HepG2 (cell line): Measurements from ENCODE around the gene EVA1A. TPM values are rescaled to one million over a fixed set of nuclear protein-coding genes. Genes with fewer than 3 reads are reported as not detected.
A peak's percentile ranks its signal among the peaks of the same experiment; 100 is the strongest.

Source experiments
- ATAC-seq: fragments of 200-7000 bp; cut with Tn5 transposase; 3 replicates; pipeline ENCODE4 v1.9.1; 2020; ENCODE audit warnings: mild to moderate bottlenecking, moderate library complexity
- BruUV-seq: library from RNA; stranded (reverse); fragments of 400-500 nt; replicated peaks from 2 replicates; lab custom pipeline; 2021; lab: Mats Ljungman, UMichigan
- CTCF ChIA-PET: fragments of 300-600 bp; formaldehyde crosslinking; extraction: SDS; loops from one replicate; lab custom pipeline; 2021; ENCODE audit warnings: low total read pairs, inconsistent platforms, low intra/inter-chr PET ratio; lab: Yijun Ruan, JAX
- POLR2A ChIA-PET: fragments of 350-600 bp; sonication (Branson Sonifier 250); formaldehyde crosslinking; loops from one replicate; lab custom pipeline; 2020; ENCODE audit warnings: antibody characterized with exemption, inconsistent platforms; lab: Yijun Ruan, JAX
- DNase-seq: peaks from one replicate; pipeline ENCODE4 v3.0.0-alpha.2; 2015; ENCODE audit warnings: low spot score
- FAIRE-seq: peaks from 3 replicates; lab custom pipeline; 2011; peaks lifted over from hg19 to GRCh38; lab: Jason Lieb, UNC
- H2AFZ ChIP-seq: one replicate; pipeline ENCODE4 v1.6.1; 2011; ENCODE audit warnings: low read length, inconsistent platforms
- H3K27ac ChIP-seq: fragments of 300-600 bp; 3 replicates; pipeline ENCODE4 v1.8.0; 2011; ENCODE audit warnings: mixed run types, mild to moderate bottlenecking, mixed read lengths, low read length, inconsistent platforms; ENCODE audit not compliant: insufficient read depth; ENCODE audit errors: extremely low read length
- H3K27me3 ChIP-seq, 2 experiments: fragments of 200-600 bp in 1 of 2; 2 replicates in 1 of 2; 3 replicates in 1 of 2; pipeline versions ENCODE4 v1.6.0 to v1.8.0; 2011; ENCODE audit warnings: low read length in 2 of 2, mild to moderate bottlenecking in 2 of 2, moderate library complexity in 2 of 2, inconsistent platforms in 1 of 2; ENCODE audit not compliant: insufficient read depth in 2 of 2, control insufficient read depth in 1 of 2
- H3K36me3 ChIP-seq, 2 experiments: fragments of 200-600 bp in 1 of 2; replicated peaks in 1 of 2; 2 replicates in 1 of 2; 3 replicates in 1 of 2; pipeline versions ENCODE4 v1.5.1 to v1.8.0; 2011; ENCODE audit warnings: low read length in 2 of 2, inconsistent platforms in 1 of 2; ENCODE audit not compliant: insufficient read depth in 2 of 2, control insufficient read depth in 1 of 2
- H3K4me1 ChIP-seq: 2 replicates; pipeline ENCODE4 v1.5.1; 2012; ENCODE audit warnings: low read length, inconsistent platforms; ENCODE audit not compliant: insufficient read depth
- H3K4me2 ChIP-seq: 2 replicates; pipeline ENCODE4 v1.6.0; 2011; ENCODE audit warnings: low read depth, low read length, inconsistent platforms
- H3K4me3 ChIP-seq, 3 experiments: fragments of 200-600 bp in 1 of 3; sonication (generic), shearing (Covaris generic) in 1 of 3; replicated peaks in 1 of 3; 2 replicates each; pipeline ENCODE4 v1.5.1; 2011 to 2016; ENCODE audit warnings: low read length in 3 of 3, inconsistent platforms in 2 of 3, low read depth in 2 of 3, mild to moderate bottlenecking in 2 of 3, control low read depth in 1 of 3, mixed read lengths in 1 of 3; ENCODE audit not compliant: insufficient read depth in 1 of 3
- H3K79me2 ChIP-seq: one replicate; pipeline ENCODE4 v1.6.1; 2011; ENCODE audit warnings: low read length, inconsistent platforms; ENCODE audit not compliant: insufficient read depth
- H3K9ac ChIP-seq: 2 replicates; pipeline ENCODE4 v1.6.0; 2011; ENCODE audit warnings: mild to moderate bottlenecking, low read depth, low read length, inconsistent platforms; ENCODE audit not compliant: insufficient read depth
- H3K9me3 ChIP-seq: 2 replicates; pipeline ENCODE4 v1.5.1; 2012; ENCODE audit warnings: mild to moderate bottlenecking, low read length
- H4K20me1 ChIP-seq: 2 replicates; pipeline ENCODE4 v1.6.0; 2011; ENCODE audit warnings: inconsistent platforms, mild to moderate bottlenecking, low read length, moderate library complexity; ENCODE audit not compliant: insufficient read depth
- CEBPB ChIP-seq: IDR thresholded peaks from 2 replicates; pipeline ENCODE4 v1.6.1; 2011; ENCODE audit warnings: low read depth, low read length, improper control_type of control experiment, borderline replicate concordance
- DNMT1 ChIP-seq: sonication (generic); formaldehyde crosslinking; IDR thresholded peaks from 2 replicates; pipeline ENCODE4 v1.5.1; 2020; ENCODE audit warnings: mild to moderate bottlenecking, missing genetic modification reagents
- GPN1 ChIP-seq: sonication (generic); formaldehyde crosslinking; IDR thresholded peaks from 2 replicates; pipeline ENCODE4 v1.5.1; 2020; ENCODE audit warnings: missing genetic modification reagents, borderline replicate concordance
- GZF1 ChIP-seq: sonication (generic); formaldehyde crosslinking; IDR thresholded peaks from 2 replicates; pipeline ENCODE4 v1.5.1; 2020; ENCODE audit warnings: mild to moderate bottlenecking, missing genetic modification reagents
- HNRNPH1 ChIP-seq: fragments of 200-400 bp; formaldehyde crosslinking; optimal IDR thresholded peaks from 2 replicates; pipeline ENCODE3; 2017; ENCODE audit warnings: mild to moderate bottlenecking, low read depth, low read length
- MAFF ChIP-seq: IDR thresholded peaks from 2 replicates; pipeline ENCODE4 v1.6.1; 2011; ENCODE audit warnings: low read depth, low read length, improper control_type of control experiment
- MBNL3 ChIP-seq: fragments of 250-450 bp; sonication (Bioruptor Pico); conservative IDR thresholded peaks from 2 replicates; pipeline ENCODE4 v1.8.0; 2022; ENCODE audit warnings: mild to moderate bottlenecking, inconsistent platforms
- MYNN ChIP-seq: sonication (generic); formaldehyde crosslinking; IDR thresholded peaks from 2 replicates; pipeline ENCODE4 v1.4.0; 2020; ENCODE audit warnings: mild to moderate bottlenecking, low read depth, missing genetic modification reagents
- SOX6 ChIP-seq, 2 experiments: fragments of 450-650 bp in 1 of 2; sonication (generic) in 1 of 2; formaldehyde crosslinking in 1 of 2; IDR thresholded peaks; 2 replicates each; pipeline versions ENCODE4 v1.4.0 to v1.6.1; 2017 to 2020; ENCODE audit warnings: antibody characterized with exemption in 1 of 2, mild to moderate bottlenecking in 1 of 2, missing genetic modification reagents in 1 of 2
- ZBTB21 ChIP-seq: sonication (generic); formaldehyde crosslinking; IDR thresholded peaks from 2 replicates; pipeline ENCODE4 v1.4.0; 2020; ENCODE audit warnings: missing genetic modification reagents
- ZNF230 ChIP-seq: sonication (generic); formaldehyde crosslinking; IDR thresholded peaks from 2 replicates; pipeline ENCODE4 v1.4.0; 2020; ENCODE audit warnings: mild to moderate bottlenecking, missing genetic modification reagents
- ZNF256 ChIP-seq: sonication (generic); formaldehyde crosslinking; conservative IDR thresholded peaks from 2 replicates; pipeline ENCODE4 v1.4.0; 2020; ENCODE audit warnings: missing genetic modification reagents
- WGBS: methylation state at CpG from one replicate; pipeline ENCODE4 v1.1.6; 2017; ENCODE audit warnings: low lambda C conversion rate; 5-methylcytosine and 5-hydroxymethylcytosine counted together
- in situ Hi-C: cut with HindIII; loops from 2 replicates; pipeline ENCODE4 v1.10.0; 2017; ENCODE audit warnings: low pct_unique_long_range_greater_than_20kb; ENCODE audit not compliant: extremely low pct_ligation_motif_present
- intact Hi-C: fragments of 100-400 bp; cut with micrococcal nuclease; formaldehyde crosslinking; loops from one replicate; pipeline ENCODE4 v1.10.0; 2022; ENCODE audit not compliant: unreplicated experiment
- polyA plus RNA-seq, 8 experiments: library from polyadenylated mRNA; depleted of rRNA in 3 of 8; stranded (reverse) in 7 of 8; unstranded in 1 of 8; fragments of >200 nt; fragmentation: Illumina TruSeq in 4 of 8; extraction: Trizol in 4 of 8; gene quantifications; 2 replicates each; pipeline versions ENCODE4 v1.2.1 to v1.2.3, GENCODE V29; 2011 to 2016; ENCODE audit warnings: low read depth in 4 of 8, missing spikeins in 1 of 8, mixed read lengths in 1 of 8; ENCODE audit not compliant: insufficient read depth in 1 of 8
- total RNA-seq, 5 experiments: library from RNA; depleted of rRNA; stranded (reverse); fragments of >200 nt; fragmentation: Illumina TruSeq; extraction: Trizol; gene quantifications; 2 replicates each; pipeline ENCODE4 v1.2.3, GENCODE V29; 2016; ENCODE audit warnings: low read depth in 1 of 5
- TF ChIP-seq, protein P1 (sequence below): sonication (generic); formaldehyde crosslinking; IDR thresholded peaks from 2 replicates; pipeline ENCODE4 v1.4.0; 2020; ENCODE audit warnings: missing genetic modification reagents
- TF ChIP-seq, protein P2 (sequence below): sonication (generic); formaldehyde crosslinking; conservative IDR thresholded peaks from 2 replicates; pipeline ENCODE4 v1.4.0; 2020; ENCODE audit warnings: missing genetic modification reagents

The EVA1A gene
- total and polyA plus RNA-seq, 2 of the 13 experiments (the other 11 are each of a cell fraction or from before 2014, with no cell fraction given) = 57.5 to 57.8 TPM

- TF ChIP-seq, protein P1, sequence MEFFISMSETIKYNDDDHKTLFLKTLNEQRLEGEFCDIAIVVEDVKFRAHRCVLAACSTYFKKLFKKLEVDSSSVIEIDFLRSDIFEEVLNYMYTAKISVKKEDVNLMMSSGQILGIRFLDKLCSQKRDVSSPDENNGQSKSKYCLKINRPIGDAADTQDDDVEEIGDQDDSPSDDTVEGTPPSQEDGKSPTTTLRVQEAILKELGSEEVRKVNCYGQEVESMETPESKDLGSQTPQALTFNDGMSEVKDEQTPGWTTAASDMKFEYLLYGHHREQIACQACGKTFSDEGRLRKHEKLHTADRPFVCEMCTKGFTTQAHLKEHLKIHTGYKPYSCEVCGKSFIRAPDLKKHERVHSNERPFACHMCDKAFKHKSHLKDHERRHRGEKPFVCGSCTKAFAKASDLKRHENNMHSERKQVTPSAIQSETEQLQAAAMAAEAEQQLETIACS (CRISPR knock-in tag) = no peak
- no peak for TF ChIP-seq MAFF
- TF ChIP-seq ZBTB21 (CRISPR knock-in tag) = no peak
- no peak for TF ChIP-seq DNMT1
- no peak for TF ChIP-seq GZF1 (CRISPR knock-in tag)
- TF ChIP-seq ZNF256 (CRISPR knock-in tag) = no peak
- no peak for TF ChIP-seq MBNL3
- no peak for TF ChIP-seq ZNF230 (CRISPR knock-in tag)
- TF ChIP-seq SOX6 (IDR thresholded peaks at IDR 0.05) = no peak
- no peak for TF ChIP-seq SOX6 (CRISPR knock-in tag; IDR thresholded peaks at IDR 0.05)
- no peak for TF ChIP-seq MYNN (CRISPR knock-in tag)
- no peak for TF ChIP-seq GPN1 (CRISPR knock-in tag)
- TF ChIP-seq HNRNPH1 = no peak
Measured at GRCh38 chr2:75604484-75604883, 43.7 kb upstream of the EVA1A start (continued).

GRCh38 chr2:75603477-75603876 is 42.7 kb upstream of the EVA1A start:
- no peak overlapping the region for H3K4me2 ChIP-seq
- no peaks in the 10 kb centered on the region for H3K36me3 ChIP-seq
- DNase-seq = no peak
- intact Hi-C loops (no loop called here), in situ Hi-C loops (loop anchor here (10.0 to 25.0 kb wide), 2 partner anchors 49 to 541 kb away; no protein-coding TSS in a partner anchor)
- FAIRE-seq = no peak
- no peak overlapping the region for H3K9ac ChIP-seq
- BruUV-seq = no TSS peak
- 0 out of 2 replicates have a peak, but pooled peaks have one; percentile 4 for TF ChIP-seq CEBPB
- TF ChIP-seq, protein P2, sequence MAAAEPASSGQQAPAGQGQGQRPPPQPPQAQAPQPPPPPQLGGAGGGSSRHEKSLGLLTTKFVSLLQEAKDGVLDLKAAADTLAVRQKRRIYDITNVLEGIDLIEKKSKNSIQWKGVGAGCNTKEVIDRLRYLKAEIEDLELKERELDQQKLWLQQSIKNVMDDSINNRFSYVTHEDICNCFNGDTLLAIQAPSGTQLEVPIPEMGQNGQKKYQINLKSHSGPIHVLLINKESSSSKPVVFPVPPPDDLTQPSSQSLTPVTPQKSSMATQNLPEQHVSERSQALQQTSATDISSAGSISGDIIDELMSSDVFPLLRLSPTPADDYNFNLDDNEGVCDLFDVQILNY = no peak
- ATAC-seq = no peak
- H3K27me3 ChIP-seq = no peaks in the 10 kb centered on the region; a peak in 1 of 5 replicates
- H3K27ac ChIP-seq = no peak overlapping the region
- WGBS = 100% methylated on average over 1 of the region's 1 CpG
- no peaks in the 10 kb centered on the region for H3K79me2 ChIP-seq
- no peaks in the 10 kb centered on the region for H3K9me3 ChIP-seq
- ChIA-PET POLR2A (interaction anchor here (1.2 to 1.4 kb wide), 2 partner anchors 32 to 80 kb away, joined by 3 read pairs; no protein-coding TSS in a partner anchor), CTCF (no interaction called here)
- H4K20me1 ChIP-seq = no peaks in the 10 kb centered on the region
- H2AFZ ChIP-seq = no peak overlapping the region
- H3K4me1 ChIP-seq = peaks cover 45% of the 10 kb centered on the region
- no peak overlapping the region for H3K4me3 ChIP-seq
